Measurements from ENCODE around the gene SMURF1.

DNA sequence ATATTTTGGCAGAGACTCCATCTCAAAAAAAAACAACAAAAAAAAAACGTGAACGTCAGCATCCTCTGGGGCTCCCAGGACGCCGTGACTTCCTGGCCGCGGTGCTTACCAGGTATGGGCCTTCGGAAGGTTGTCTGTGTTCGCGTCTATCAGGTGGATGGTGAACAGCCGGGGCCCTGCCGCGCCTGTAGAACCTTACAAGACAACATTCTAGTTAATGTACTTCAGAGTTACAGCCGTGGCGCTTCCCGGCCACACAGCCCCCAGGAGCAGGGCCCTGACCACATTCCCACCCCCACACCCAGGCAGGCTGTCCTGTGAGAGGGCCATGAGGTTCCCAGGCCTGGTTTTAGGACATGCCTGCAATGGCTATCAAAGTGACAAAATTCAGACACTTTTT is 111.0 kb downstream of the SMURF1 start:
- TF ChIP-seq TAF1 (IDR thresholded peaks at IDR 0.05; ENCODE audit: low read depth, low read length): no peak
- TF ChIP-seq POLR2A (IDR thresholded peaks at IDR 0.05; ENCODE audit: low read depth, low read length): no peak
- TF ChIP-seq SPI1 (IDR thresholded peaks at IDR 0.05; ENCODE audit: low read depth, low read length): no peak
- no peak for TF ChIP-seq POLR2AphosphoS5 (IDR thresholded peaks at IDR 0.05; ENCODE audit: low read depth, low read length)
- no peak for TF ChIP-seq PAX5 (IDR thresholded peaks at IDR 0.05; ENCODE audit: insufficient read depth, low read length, severe bottlenecking)
- TF ChIP-seq POU2F2 (IDR thresholded peaks at IDR 0.05; ENCODE audit: low read depth, low read length): no peak

All from GM12891 (cell line).